HepG2 (cell line): ENCODE measurements around the gene CRK. TPM values are rescaled to one million over a fixed set of nuclear protein-coding genes. Genes with fewer than 3 reads are reported as not detected.

Source experiments
- ATAC-seq: fragments of 200-7000 bp; cut with Tn5 transposase; 3 replicates; pipeline ENCODE4 v1.9.1; 2020; ENCODE audit warnings: mild to moderate bottlenecking, moderate library complexity
- BruUV-seq: library from RNA; stranded (reverse); fragments of 400-500 nt; replicated peaks from 2 replicates; lab custom pipeline; 2021; lab: Mats Ljungman, UMichigan
- CTCF ChIA-PET: fragments of 300-600 bp; formaldehyde crosslinking; extraction: SDS; loops from one replicate; lab custom pipeline; 2021; ENCODE audit warnings: low total read pairs, inconsistent platforms, low intra/inter-chr PET ratio; lab: Yijun Ruan, JAX
- POLR2A ChIA-PET: fragments of 350-600 bp; sonication (Branson Sonifier 250); formaldehyde crosslinking; loops from one replicate; lab custom pipeline; 2020; ENCODE audit warnings: antibody characterized with exemption, inconsistent platforms; lab: Yijun Ruan, JAX
- DNase-seq: peaks from one replicate; pipeline ENCODE4 v3.0.0-alpha.2; 2015; ENCODE audit warnings: low spot score
- FAIRE-seq: peaks from 3 replicates; lab custom pipeline; 2011; peaks lifted over from hg19 to GRCh38; lab: Jason Lieb, UNC
- H2AFZ ChIP-seq: one replicate; pipeline ENCODE4 v1.6.1; 2011; ENCODE audit warnings: low read length, inconsistent platforms
- H3K27ac ChIP-seq: fragments of 300-600 bp; 3 replicates; pipeline ENCODE4 v1.8.0; 2011; ENCODE audit warnings: mixed run types, mild to moderate bottlenecking, mixed read lengths, low read length, inconsistent platforms; ENCODE audit not compliant: insufficient read depth; ENCODE audit errors: extremely low read length
- H3K27me3 ChIP-seq, 2 experiments: fragments of 200-600 bp in 1 of 2; 2 replicates in 1 of 2; 3 replicates in 1 of 2; pipeline versions ENCODE4 v1.6.0 to v1.8.0; 2011; ENCODE audit warnings: low read length in 2 of 2, mild to moderate bottlenecking in 2 of 2, moderate library complexity in 2 of 2, inconsistent platforms in 1 of 2; ENCODE audit not compliant: insufficient read depth in 2 of 2, control insufficient read depth in 1 of 2
- H3K36me3 ChIP-seq, 2 experiments: fragments of 200-600 bp in 1 of 2; replicated peaks in 1 of 2; 2 replicates in 1 of 2; 3 replicates in 1 of 2; pipeline versions ENCODE4 v1.5.1 to v1.8.0; 2011; ENCODE audit warnings: low read length in 2 of 2, inconsistent platforms in 1 of 2; ENCODE audit not compliant: insufficient read depth in 2 of 2, control insufficient read depth in 1 of 2
- H3K4me1 ChIP-seq: 2 replicates; pipeline ENCODE4 v1.5.1; 2012; ENCODE audit warnings: low read length, inconsistent platforms; ENCODE audit not compliant: insufficient read depth
- H3K4me2 ChIP-seq: 2 replicates; pipeline ENCODE4 v1.6.0; 2011; ENCODE audit warnings: low read depth, low read length, inconsistent platforms
- H3K4me3 ChIP-seq, 3 experiments: fragments of 200-600 bp in 1 of 3; sonication (generic), shearing (Covaris generic) in 1 of 3; replicated peaks in 1 of 3; 2 replicates each; pipeline ENCODE4 v1.5.1; 2011 to 2016; ENCODE audit warnings: low read length in 3 of 3, inconsistent platforms in 2 of 3, low read depth in 2 of 3, mild to moderate bottlenecking in 2 of 3, control low read depth in 1 of 3, mixed read lengths in 1 of 3; ENCODE audit not compliant: insufficient read depth in 1 of 3
- H3K79me2 ChIP-seq: one replicate; pipeline ENCODE4 v1.6.1; 2011; ENCODE audit warnings: low read length, inconsistent platforms; ENCODE audit not compliant: insufficient read depth
- H3K9ac ChIP-seq: 2 replicates; pipeline ENCODE4 v1.6.0; 2011; ENCODE audit warnings: mild to moderate bottlenecking, low read depth, low read length, inconsistent platforms; ENCODE audit not compliant: insufficient read depth
- H3K9me3 ChIP-seq: 2 replicates; pipeline ENCODE4 v1.5.1; 2012; ENCODE audit warnings: mild to moderate bottlenecking, low read length
- H4K20me1 ChIP-seq: 2 replicates; pipeline ENCODE4 v1.6.0; 2011; ENCODE audit warnings: inconsistent platforms, mild to moderate bottlenecking, low read length, moderate library complexity; ENCODE audit not compliant: insufficient read depth
- ATM ChIP-seq: fragments of 450-650 bp; IDR thresholded peaks from 2 replicates; pipeline ENCODE4 v1.7.1; 2017; ENCODE audit warnings: mild to moderate bottlenecking, borderline replicate concordance
- KDM1A ChIP-seq: IDR thresholded peaks from 2 replicates; pipeline ENCODE4 v1.6.1; 2016; ENCODE audit warnings: missing compliant biosample characterization
- POGZ ChIP-seq: sonication (generic); formaldehyde crosslinking; IDR thresholded peaks from 2 replicates; pipeline ENCODE4 v1.4.0; 2020; ENCODE audit warnings: mild to moderate bottlenecking, missing genetic modification reagents
- SSRP1 ChIP-seq: IDR thresholded peaks from 2 replicates; pipeline ENCODE4 v1.6.1; 2016; ENCODE audit warnings: control low read depth
- TARDBP ChIP-seq: sonication (generic); formaldehyde crosslinking; IDR thresholded peaks from 2 replicates; pipeline ENCODE4 v1.8.0; 2022; ENCODE audit warnings: mild to moderate bottlenecking, missing genetic modification reagents
- ZBTB40 ChIP-seq, 2 experiments: fragments of 450-650 bp in 1 of 2; sonication (generic) in 1 of 2; formaldehyde crosslinking in 1 of 2; IDR thresholded peaks; 2 replicates each; pipeline versions ENCODE4 v1.6.1 to v1.8.0; 2016 to 2022; ENCODE audit warnings: antibody characterized with exemption in 1 of 2, mild to moderate bottlenecking in 1 of 2, missing genetic modification reagents in 1 of 2
- ZNF512 ChIP-seq: sonication (generic); formaldehyde crosslinking; IDR thresholded peaks from 2 replicates; pipeline ENCODE4 v1.4.0; 2020; ENCODE audit warnings: mild to moderate bottlenecking, missing genetic modification reagents
- ZNF512B ChIP-seq: sonication (generic); formaldehyde crosslinking; IDR thresholded peaks from 2 replicates; pipeline ENCODE4 v1.5.1; 2020; ENCODE audit warnings: missing genetic modification reagents, mild to moderate bottlenecking, borderline replicate concordance
- WGBS: methylation state at CpG from one replicate; pipeline ENCODE4 v1.1.6; 2017; ENCODE audit warnings: low lambda C conversion rate; 5-methylcytosine and 5-hydroxymethylcytosine counted together
- in situ Hi-C: cut with HindIII; loops from 2 replicates; pipeline ENCODE4 v1.10.0; 2017; ENCODE audit warnings: low pct_unique_long_range_greater_than_20kb; ENCODE audit not compliant: extremely low pct_ligation_motif_present
- intact Hi-C: fragments of 100-400 bp; cut with micrococcal nuclease; formaldehyde crosslinking; loops from one replicate; pipeline ENCODE4 v1.10.0; 2022; ENCODE audit not compliant: unreplicated experiment
- polyA plus RNA-seq, 8 experiments: library from polyadenylated mRNA; depleted of rRNA in 3 of 8; stranded (reverse) in 7 of 8; unstranded in 1 of 8; fragments of >200 nt; fragmentation: Illumina TruSeq in 4 of 8; extraction: Trizol in 4 of 8; gene quantifications; 2 replicates each; pipeline versions ENCODE4 v1.2.1 to v1.2.3, GENCODE V29; 2011 to 2016; ENCODE audit warnings: low read depth in 4 of 8, missing spikeins in 1 of 8, mixed read lengths in 1 of 8; ENCODE audit not compliant: insufficient read depth in 1 of 8
- total RNA-seq, 5 experiments: library from RNA; depleted of rRNA; stranded (reverse); fragments of >200 nt; fragmentation: Illumina TruSeq; extraction: Trizol; gene quantifications; 2 replicates each; pipeline ENCODE4 v1.2.3, GENCODE V29; 2016; ENCODE audit warnings: low read depth in 1 of 5

The CRK gene
- total and polyA plus RNA-seq, 2 of the 13 experiments (the other 11 are each of a cell fraction or from before 2014, with no cell fraction given) = 47.4 to 54.2 TPM

GRCh38 chr17:1460233-1460632 lies 4.2 kb upstream of the CRK start (continued):
- no peak for TF ChIP-seq ZBTB40 (IDR thresholded peaks at IDR 0.05)
- TF ChIP-seq ZBTB40 (CRISPR knock-in tag; IDR thresholded peaks at IDR 0.05) = no peak

- Histone ChIP-seq H3K4me3 (peak overlapping the region; percentile 89 to 99 (median 98)), H4K20me1 (peaks cover 13% of the 10 kb centered on the region; the same call in 1 of the 2 replicates), H3K36me3 (no peaks in the 10 kb centered on the region), H3K27me3 (no peaks in the 10 kb centered on the region; a peak in 1 of 5 replicates), H3K9me3 (no peaks in the 10 kb centered on the region), H3K27ac (peak overlapping the region; percentile 99), H3K79me2 (peaks cover 54% of the 10 kb centered on the region), H2AFZ (no peak overlapping the region), H3K4me1 (peaks cover 49% of the 10 kb centered on the region), H3K4me2 (peak overlapping the region; percentile 85), H3K9ac (peak overlapping the region; percentile 98)
- in situ Hi-C loops = no loop called here
- WGBS = 2% methylated on average over 27 of the region's 31 CpGs
- BruUV-seq = no TSS peak
- ChIA-PET CTCF (interaction anchor here (2.3 kb wide), 1 partner anchor 60 kb away, joined by 7 read pairs; no protein-coding TSS in a partner anchor), POLR2A (interaction anchor here (1.1 to 3.0 kb wide), 5 partner anchors 13 to 61 kb away, joined by 4 to 21 read pairs (median 17); partner anchors contain the start of genes INPP5K and MYO1C)
- peak; percentile 62 for DNase-seq
- FAIRE-seq = peak; percentile 48
- peak; percentile 64 for ATAC-seq
- intact Hi-C loops = loop anchor here (1.0 kb wide), 2 partner anchors 36 to 60 kb away; no protein-coding TSS in a partner anchor
- TF ChIP-seq POGZ = 0 out of 2 replicates have a peak, but pooled peaks have one; percentile 15
- no peak for TF ChIP-seq SSRP1
- no peak for TF ChIP-seq ATM
- no peak for TF ChIP-seq ZNF512 (CRISPR knock-in tag)
- TF ChIP-seq ZNF512B = no peak
- no peak for TF ChIP-seq KDM1A
- TF ChIP-seq TARDBP (CRISPR knock-in tag) = no peak
Measured at GRCh38 chr17:1455291-1455796, 688 bp downstream of the CRK start.
